ENCODE data around the gene MRPL12. TPM values are rescaled to one million over a fixed set of nuclear protein-coding genes. Genes with fewer than 3 reads are reported as not detected.

Gene MRPL12
- total RNA-seq, 1 experiment from 2014 or later, result 260 TPM

- no peak for DNase-seq (ENCODE audit: low read depth, low spot score)
- Histone ChIP-seq H3K27ac (ENCODE audit: low read depth, low read length) (peak overlapping the region; percentile 92), H3K4me3 (replicated peaks in 1 of 2; ENCODE audit: low read depth in 1 of 2, low read length in 2 of 2) (peak overlapping the region; percentile 86 to 99), H3K9me3 (ENCODE audit: control insufficient read depth in 1 of 2, insufficient read depth in 1 of 2, low read depth in 1 of 2, low read length in 2 of 2) (no peaks in the 10 kb centered on the region), H3K9ac (ENCODE audit: low read length) (peak overlapping the region; percentile 85), H3K9me2 (ENCODE audit: insufficient read depth) (no peaks in the 10 kb centered on the region), H2AFZ (ENCODE audit: low read depth, low read length, poor library complexity, severe bottlenecking) (no peak overlapping the region), H3K79me2 (ENCODE audit: insufficient read depth, low read length) (peaks cover 67% of the 10 kb centered on the region), H3K4me1 (ENCODE audit: control insufficient read depth in 1 of 2, insufficient read depth in 2 of 2, low read length in 2 of 2) (peaks cover 18 to 23% of the 10 kb centered on the region in 2 experiments), H3K27me3 (ENCODE audit: insufficient read depth, low read length) (no peaks in the 10 kb centered on the region), H3K4me2 (ENCODE audit: low read length) (peak overlapping the region; percentile 96), H4K20me1 (ENCODE audit: insufficient read depth) (peaks cover 6% of the 10 kb centered on the region; the same call in 1 of the 2 replicates), H3K36me3 (ENCODE audit: control insufficient read depth in 1 of 2, insufficient read depth in 2 of 2, low read length in 2 of 2) (peaks cover 13 to 34% of the 10 kb centered on the region in 2 experiments)
- ChIA-PET CTCF (interaction anchor here (1.2 kb wide), 1 partner anchor 8 kb away, joined by 8 read pairs; no protein-coding TSS in a partner anchor), RAD21 (ENCODE audit: low non-redundant PET in 1 of 2, low total read pairs in 2 of 2, uncharacterized antibody in 2 of 2, unreplicated experiment in 2 of 2) (interaction anchor here (0.7 to 1.2 kb wide), 5 partner anchors 8 to 157 kb away, joined by 4 to 5 read pairs (median 4); partner anchors contain the start of genes CCDC137 (in 1 of the 2), MRPL12 (in 1 of the 2) and OXLD1 (in 1 of the 2)), POLR2A (interaction anchor here (0.6 to 4.4 kb wide), 12 partner anchors 8 to 171 kb away, joined by 3 to 33 read pairs (median 5); partner anchors contain the start of genes ACTG1, CCDC137, MRPL12 and OXLD1)
- no TSS peak for BruUV-seq (replicated peaks)
- intact Hi-C loops (cut with micrococcal nuclease), result loop anchor here (1.0 to 2.0 kb wide), 2 partner anchors 16 to 20 kb away; partner anchors contain the start of gene MRPL12
- ATAC-seq, result peak; percentile 40; the same call in 1 of the 2 replicates
- TF ChIP-seq TCF7L2 (IDR thresholded peaks at IDR 0.05; ENCODE audit: borderline replicate concordance, extremely low read depth, insufficient read depth, insufficient read length) (no peak), YY1 (IDR thresholded peaks at IDR 0.05; ENCODE audit: extremely low read depth, insufficient replicate concordance, low read depth, low read length) (no peak), SRF (IDR thresholded peaks at IDR 0.05; ENCODE audit: low read depth) (no peak), CBX3 (IDR thresholded peaks at IDR 0.05; ENCODE audit: low read depth) (no peak), REST (IDR thresholded peaks at IDR 0.05; ENCODE audit: low read depth) (no peak), EGR1 (IDR thresholded peaks at IDR 0.05; ENCODE audit: low read depth) (no peak), SIN3A (IDR thresholded peaks at IDR 0.05; ENCODE audit: low read depth) (no peak), FOSL1 (IDR thresholded peaks at IDR 0.05; ENCODE audit: low read depth) (no peak), ZBTB33 (IDR thresholded peaks at IDR 0.05; ENCODE audit: extremely low read depth, insufficient replicate concordance, low read length) (no peak), CEBPB (IDR thresholded peaks at IDR 0.05; ENCODE audit: low read depth) (no peak)
Observed at GRCh38 chr17:81683208-81683583, 20.0 kb upstream of the MRPL12 start.

Data from HCT116 (cell line).